OCI-LY3 (cell line): ENCODE data around the gene CADM2.

Source experiments
- H2AFZ ChIP-seq: fragments of 200-600, 300-600 bp; shearing (Covaris generic); 2 replicates; pipeline ENCODE4 v1.6.0; 2014; ENCODE audit warnings: antibody characterized with exemption, low read depth, low read length
- H3K27ac ChIP-seq: fragments of 200-600, 300-600 bp; sonication (generic); 2 replicates; pipeline ENCODE4 v1.5.1; 2014; ENCODE audit warnings: mild to moderate bottlenecking, low read length, moderate library complexity, mixed read lengths
- H3K27me3 ChIP-seq: fragments of 200-600, 300-600 bp; sonication (generic); 2 replicates; pipeline ENCODE4 v1.6.1; 2014; ENCODE audit warnings: low read depth, low read length, mixed read lengths
- H3K36me3 ChIP-seq: fragments of 200-600, 300-600 bp; sonication (generic); replicated peaks from 2 replicates; pipeline ENCODE3; 2014; ENCODE audit warnings: low read depth, low read length, mixed read lengths
- H3K4me1 ChIP-seq: fragments of 300-600, 200-600 bp; sonication (generic); 2 replicates; pipeline ENCODE4 v1.6.1; 2014; ENCODE audit warnings: low read length, mixed read lengths
- H3K4me2 ChIP-seq: fragments of 200-600, 300-600 bp; sonication (generic); 2 replicates; pipeline ENCODE4 v1.6.1; 2014; ENCODE audit warnings: low read length, mixed read lengths
- H3K4me3 ChIP-seq: fragments of 300-600, 200-600 bp; sonication (generic); 2 replicates; pipeline ENCODE4 v1.5.1; 2014; ENCODE audit warnings: antibody characterized with exemption, mild to moderate bottlenecking, low read length, moderate library complexity
- H3K79me2 ChIP-seq: fragments of 300-600, 200-600 bp; shearing (Covaris generic); 2 replicates; pipeline ENCODE4 v1.6.1; 2014; ENCODE audit warnings: mild to moderate bottlenecking, low read length, mixed read lengths
- H3K9ac ChIP-seq: fragments of 300-600, 200-600 bp; shearing (Covaris generic); 2 replicates; pipeline ENCODE4 v1.6.0; 2014; ENCODE audit warnings: mild to moderate bottlenecking, low read length, moderate library complexity
- H3K9me3 ChIP-seq: fragments of 200-600, 300-600 bp; shearing (Covaris generic); 2 replicates; pipeline ENCODE4 v1.6.1; 2014; ENCODE audit warnings: low read length, mixed read lengths; ENCODE audit not compliant: insufficient read depth
- H4K20me1 ChIP-seq: fragments of 200-600, 300-600 bp; sonication (generic); 2 replicates; pipeline ENCODE4 v1.6.1; 2016; ENCODE audit warnings: low read length, mixed read lengths; ENCODE audit not compliant: insufficient read depth
- CTCF ChIP-seq: fragments of 200-600, 300-600 bp; sonication (generic); IDR thresholded peaks from 2 replicates; pipeline ENCODE4 v1.5.1; 2014; ENCODE audit warnings: antibody characterized with exemption, low read length, low read depth
- EZH2phosphoT487 ChIP-seq: fragments of 200-600 bp; shearing (Covaris generic); IDR thresholded peaks from 2 replicates; pipeline ENCODE4 v1.6.1; 2018; ENCODE audit warnings: antibody characterized with exemption, mixed run types, low read depth

CADM2 gene

GRCh38 chr3:84983490-84983889 lies 24.7 kb downstream of the CADM2 start:
- Histone ChIP-seq H3K79me2 (no peaks in the 10 kb centered on the region), H2AFZ (no peak overlapping the region), H3K4me1 (no peaks in the 10 kb centered on the region), H3K4me3 (no peak overlapping the region), H3K27me3 (no peaks in the 10 kb centered on the region), H3K9me3 (no peaks in the 10 kb centered on the region), H3K4me2 (no peak overlapping the region), H3K27ac (no peak overlapping the region), H3K9ac (no peak overlapping the region), H4K20me1 (no peaks in the 10 kb centered on the region), H3K36me3 (no peaks in the 10 kb centered on the region)
- no peak for TF ChIP-seq EZH2phosphoT487
- TF ChIP-seq CTCF = no peak

- no peak for TF ChIP-seq CTCF
- no peak for TF ChIP-seq EZH2phosphoT487
- H3K79me2 ChIP-seq = no peaks in the 10 kb centered on the region
- H3K27me3 ChIP-seq = no peaks in the 10 kb centered on the region
- H3K36me3 ChIP-seq = no peaks in the 10 kb centered on the region
- no peak overlapping the region for H3K4me2 ChIP-seq
- H3K4me3 ChIP-seq = no peak overlapping the region
- no peak overlapping the region for H2AFZ ChIP-seq
- H3K9ac ChIP-seq = no peak overlapping the region
- H3K27ac ChIP-seq = no peak overlapping the region
- H3K4me1 ChIP-seq = no peaks in the 10 kb centered on the region
- no peaks in the 10 kb centered on the region for H4K20me1 ChIP-seq
- no peaks in the 10 kb centered on the region for H3K9me3 ChIP-seq
Observed at GRCh38 chr3:84984429-84984828, 25.6 kb downstream of the CADM2 start.

- H4K20me1 ChIP-seq = no peaks in the 10 kb centered on the region
- no peak overlapping the region for H3K9ac ChIP-seq
- no peak overlapping the region for H3K4me3 ChIP-seq
- H3K36me3 ChIP-seq = no peaks in the 10 kb centered on the region
- no peak overlapping the region for H3K27ac ChIP-seq
- H3K4me1 ChIP-seq = no peaks in the 10 kb centered on the region
- H2AFZ ChIP-seq = no peak overlapping the region
- TF ChIP-seq CTCF (no peak), EZH2phosphoT487 (no peak)
- H3K4me2 ChIP-seq = no peak overlapping the region
- H3K79me2 ChIP-seq = no peaks in the 10 kb centered on the region
- no peaks in the 10 kb centered on the region for H3K27me3 ChIP-seq
- H3K9me3 ChIP-seq = no peaks in the 10 kb centered on the region
Observed at GRCh38 chr3:84985795-84986194, 27.0 kb downstream of the CADM2 start.

GRCh38 chr3:84987706-84988504 lies 29.1 kb downstream of the CADM2 start:
- no peaks in the 10 kb centered on the region for H3K79me2 ChIP-seq
- H4K20me1 ChIP-seq = no peaks in the 10 kb centered on the region
- H3K4me2 ChIP-seq = no peak overlapping the region
- H3K9ac ChIP-seq = no peak overlapping the region
- H3K27ac ChIP-seq = no peak overlapping the region
- H3K4me1 ChIP-seq = no peaks in the 10 kb centered on the region
- H3K4me3 ChIP-seq = no peak overlapping the region
- TF ChIP-seq CTCF = no peak
- no peak for TF ChIP-seq EZH2phosphoT487
- no peaks in the 10 kb centered on the region for H3K27me3 ChIP-seq
- H3K36me3 ChIP-seq = no peaks in the 10 kb centered on the region
- no peak overlapping the region for H2AFZ ChIP-seq
- no peaks in the 10 kb centered on the region for H3K9me3 ChIP-seq
